ENCODE results near the gene C2CD3. TPM values are rescaled to one million over a fixed set of nuclear protein-coding genes. Genes with fewer than 3 reads are reported as not detected.
A peak's percentile ranks its signal among the peaks of the same experiment; 100 is the strongest.
"Not testable (repeated sequence)": the region's sequence is repeated elsewhere in the genome, so short reads cannot be mapped to it uniquely, and the experiment has no call there.

Gene C2CD3
- total RNA-seq, 1 donor from 2014 or later, result 15.6 TPM

GRCh38 chr11:74000307-74001133 lies 170.3 kb downstream of the C2CD3 start:
- no peak for DNase-seq

DNA sequence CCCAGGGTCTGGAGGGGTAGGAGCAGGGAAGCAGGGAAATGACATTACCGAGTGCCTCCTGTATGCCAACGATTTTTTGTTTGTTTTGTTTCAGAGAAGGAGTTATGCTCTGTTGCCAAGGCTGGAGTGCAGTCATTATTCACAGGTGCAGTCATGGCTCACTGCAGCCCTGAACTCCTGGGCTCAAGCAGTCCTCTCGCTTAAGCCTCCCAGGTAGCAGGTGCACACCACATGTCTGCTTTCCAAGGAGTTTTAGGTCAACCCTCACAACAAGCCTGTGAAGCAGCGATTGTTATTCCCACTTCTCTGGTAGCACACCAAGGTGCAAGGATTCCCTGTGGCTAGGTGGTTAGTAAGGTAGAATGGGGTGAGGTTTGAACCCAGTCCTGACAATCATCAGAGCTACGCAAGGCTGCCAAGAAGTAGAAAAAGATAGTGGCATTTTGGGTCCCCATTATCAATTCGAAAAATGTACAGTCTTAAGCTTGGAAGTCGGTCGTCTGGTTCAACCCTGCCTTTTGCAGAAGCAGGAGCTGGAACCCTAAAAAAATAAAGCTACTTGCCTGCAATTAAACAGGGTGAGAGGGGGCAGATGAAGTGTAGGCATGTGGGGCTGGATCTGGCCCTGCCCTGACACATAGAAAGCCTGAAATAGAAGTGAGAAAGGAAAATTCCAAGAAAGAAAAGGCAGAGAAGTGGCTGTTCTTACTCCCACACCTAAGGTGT lies 171.1 kb downstream of the C2CD3 start:
- no peak for DNase-seq

DNA sequence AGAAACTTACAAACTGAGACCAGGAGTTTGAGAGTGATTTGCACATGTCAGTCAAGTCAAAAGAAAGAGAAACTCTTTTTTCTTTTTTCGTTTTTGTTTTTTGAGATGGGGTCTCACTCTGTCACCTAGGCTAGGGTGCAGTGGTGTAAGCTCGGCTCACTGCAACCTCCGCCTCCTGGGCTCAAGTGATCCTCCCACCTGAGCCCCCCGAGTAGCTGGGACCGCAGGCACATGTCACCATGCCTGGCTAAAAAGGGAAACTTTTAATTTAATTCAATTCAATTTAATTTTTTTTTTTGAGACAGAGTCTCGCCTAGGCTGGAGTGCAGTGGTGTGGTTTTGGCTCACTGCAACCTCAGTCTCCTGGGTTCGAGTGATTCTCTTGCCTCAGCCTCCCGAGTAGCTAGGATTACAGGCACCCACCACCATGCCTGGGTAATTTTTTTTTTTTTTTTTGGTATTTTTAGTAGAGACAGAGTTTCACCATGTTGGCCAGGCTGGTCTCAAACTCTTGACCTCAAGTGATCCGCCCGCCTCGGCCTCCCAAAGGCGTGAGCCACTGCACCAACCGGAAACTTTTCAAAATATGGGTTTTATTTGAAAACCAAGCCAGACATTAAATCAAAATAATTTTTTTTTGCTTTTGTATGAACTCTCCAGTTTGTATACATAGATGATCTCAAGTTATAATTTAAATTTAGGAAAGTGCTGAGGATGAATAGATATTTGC lies 171.8 kb downstream of the C2CD3 start:
- no peak for DNase-seq

DNA sequence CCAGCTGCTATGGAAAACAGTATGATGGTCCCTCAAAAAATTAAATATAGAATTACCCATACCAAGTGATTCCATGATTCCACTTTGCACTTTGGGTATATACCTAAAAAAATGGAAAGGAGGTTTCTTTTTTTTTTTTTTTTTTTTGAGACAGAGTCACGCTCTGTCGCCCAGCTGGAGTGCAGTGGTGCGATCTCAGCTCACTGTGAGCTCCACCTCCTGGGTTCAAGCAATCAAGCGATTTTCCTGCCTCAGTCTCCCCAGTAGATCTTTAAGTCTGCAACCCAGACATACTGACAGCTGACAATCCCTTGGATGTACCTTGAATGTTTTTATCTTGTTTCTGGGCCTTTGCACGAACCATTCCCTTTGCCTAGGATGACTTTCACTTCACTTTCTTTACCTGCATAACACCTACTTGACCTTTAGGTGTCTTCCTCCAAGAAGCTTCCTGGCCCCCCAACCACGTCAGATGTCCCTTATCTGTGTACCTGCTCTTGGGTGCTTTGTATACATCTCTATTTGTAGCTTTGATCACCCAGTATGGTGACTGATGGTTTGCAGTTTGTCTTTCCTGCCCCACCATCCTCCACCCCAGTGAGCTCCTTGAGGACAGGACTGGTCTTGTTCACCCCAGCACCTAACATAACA lies 173.6 kb downstream of the C2CD3 start:
- no peak for DNase-seq

GRCh38 chr11:73996161-73996747 lies 174.5 kb downstream of the C2CD3 start:
- DNase-seq, result no peak

- no peak for DNase-seq
Observed at GRCh38 chr11:73995731-73996130, 175.1 kb downstream of the C2CD3 start.

DNA sequence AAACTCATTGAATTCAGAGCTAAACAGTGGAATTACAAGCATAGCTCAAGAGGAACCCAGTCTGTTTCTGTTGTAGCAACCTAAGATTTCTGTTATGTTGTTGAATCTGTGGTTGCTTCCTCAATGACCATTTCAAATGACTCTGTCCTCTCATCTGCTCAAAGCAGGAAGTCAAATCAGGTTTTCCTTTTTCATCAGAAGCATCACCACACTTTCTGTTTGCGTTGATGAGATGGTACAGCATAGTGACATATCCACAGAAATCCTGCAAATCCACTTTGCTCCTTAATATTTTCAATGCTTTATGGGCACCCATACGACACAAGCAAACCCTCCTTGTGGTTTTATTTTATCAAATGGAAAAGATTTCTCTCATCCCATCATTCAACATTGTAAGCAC lies 175.6 kb downstream of the C2CD3 start:
- DNase-seq, result no peak

DNA sequence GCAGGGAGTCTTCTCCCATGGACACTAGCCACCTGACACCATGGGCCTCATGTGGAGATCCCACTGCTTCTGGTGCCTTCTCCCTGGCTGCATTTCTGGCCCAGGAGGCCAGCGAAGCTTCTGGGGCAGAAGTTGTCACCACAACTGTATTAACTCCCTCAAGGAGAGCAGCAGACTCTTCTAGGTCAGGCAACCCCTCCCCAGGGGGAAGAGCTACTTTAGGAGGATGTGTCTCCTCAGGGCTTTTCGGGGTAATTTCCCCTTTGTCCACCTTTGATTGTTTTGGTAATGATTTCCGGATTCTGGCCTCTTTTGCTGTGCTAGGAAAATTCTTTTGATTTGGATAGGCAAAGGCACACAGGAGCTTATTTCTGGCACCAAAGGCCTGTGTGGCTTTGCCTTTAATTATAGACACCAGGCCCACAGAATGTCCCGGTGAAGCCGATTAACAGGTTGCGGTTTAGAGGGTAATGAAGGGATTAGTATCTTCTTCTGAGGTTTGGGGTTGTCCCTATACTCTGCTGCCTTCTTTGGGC lies 179.3 kb downstream of the C2CD3 start:
- no peak for DNase-seq

DNA sequence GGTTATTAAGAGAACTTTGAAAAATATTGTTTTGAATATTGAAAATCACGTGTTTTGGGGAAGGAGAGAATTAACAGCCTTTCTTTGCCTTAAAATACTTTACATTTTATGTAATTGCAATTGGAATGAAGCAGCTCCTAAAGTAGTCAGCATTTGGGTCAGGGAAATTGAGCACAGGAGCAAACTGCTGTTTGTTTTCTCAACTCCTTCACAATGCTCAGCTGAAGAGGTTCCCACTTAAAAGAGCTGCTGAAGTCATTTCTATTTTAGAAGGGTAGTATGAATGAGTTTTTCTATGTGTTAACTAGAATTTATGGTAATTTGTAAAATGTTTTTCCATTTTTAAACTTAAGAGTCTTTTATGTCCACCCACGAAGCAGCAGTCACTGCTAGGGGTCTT lies 180.1 kb downstream of the C2CD3 start:
- DNase-seq, result no peak

DNA sequence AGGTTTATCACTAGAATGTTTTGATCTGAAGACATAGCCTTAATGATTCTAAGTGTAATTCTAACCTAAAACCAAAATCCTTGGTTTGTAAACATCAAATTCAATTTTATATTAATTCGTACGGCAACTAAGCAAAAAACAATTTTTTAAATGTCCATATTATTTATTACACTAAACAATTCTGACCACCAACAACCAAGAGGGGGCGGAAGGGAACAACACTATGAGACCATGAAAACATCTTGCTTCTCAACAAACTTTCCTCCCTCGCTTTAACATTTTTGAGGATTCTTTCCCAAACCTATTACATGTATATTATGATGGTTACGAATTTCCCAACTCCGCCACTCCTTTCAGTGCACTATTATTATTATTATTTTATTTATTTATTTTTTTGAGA lies 181.6 kb downstream of the C2CD3 start:
- DNase-seq, result no peak

GRCh38 chr11:73988227-73988626 lies 182.6 kb downstream of the C2CD3 start:
- no peak for DNase-seq

- not testable (repeated sequence) for DNase-seq
Observed at GRCh38 chr11:73985661-73986060, 185.1 kb downstream of the C2CD3 start.

GRCh38 chr11:73983741-73984538 lies 186.9 kb downstream of the C2CD3 start:
- no peak for DNase-seq

DNA sequence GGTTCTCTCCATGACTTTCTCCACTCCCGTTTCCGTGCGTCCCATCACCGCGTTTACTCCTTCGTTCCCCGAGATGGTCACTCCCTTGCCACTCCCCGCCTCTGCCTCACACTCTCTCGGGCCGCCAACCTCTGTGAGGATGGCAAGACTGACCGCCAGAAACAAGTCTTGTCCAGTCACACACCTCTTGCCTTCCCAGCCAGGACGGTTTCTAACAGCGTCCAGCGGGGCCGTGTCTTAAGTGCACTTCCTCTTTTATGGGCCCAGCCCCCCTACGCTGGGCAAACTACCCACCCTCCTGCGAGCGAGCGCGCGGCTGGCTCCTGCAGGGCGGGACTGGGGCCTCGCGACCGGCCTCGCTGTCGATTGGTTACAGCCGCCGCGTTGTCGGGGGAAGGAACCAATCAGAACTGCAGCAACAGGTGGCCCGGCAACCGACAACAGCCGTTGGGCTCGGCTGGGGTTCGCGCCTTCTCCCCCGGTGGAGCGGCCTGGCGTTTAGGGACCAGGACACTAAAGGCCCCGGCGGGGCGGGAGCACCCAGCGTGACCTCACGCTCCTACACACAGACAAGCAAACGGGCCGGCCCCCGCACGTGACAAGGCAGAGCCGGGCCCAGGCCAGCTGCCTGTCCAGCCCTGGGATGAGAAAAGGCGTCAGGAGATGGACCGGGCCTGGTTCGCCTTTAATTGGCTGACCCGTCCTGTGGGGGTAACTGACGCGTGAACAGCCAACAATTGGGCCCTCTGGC lies 187.6 kb downstream of the C2CD3 start:
- peak; percentile 91 for DNase-seq

- DNase-seq, result peak; percentile 71
Observed at GRCh38 chr11:73982595-73982989, 188.2 kb downstream of the C2CD3 start, which contains the start of gene UCP2. TSS of gene UCP2 (minus strand) at chr11:73982843. CDS start at chr11:73978378, 4,465 bp downstream.

GRCh38 chr11:73981051-73981805 lies 189.6 kb downstream of the C2CD3 start:
- no peak for DNase-seq

DNA sequence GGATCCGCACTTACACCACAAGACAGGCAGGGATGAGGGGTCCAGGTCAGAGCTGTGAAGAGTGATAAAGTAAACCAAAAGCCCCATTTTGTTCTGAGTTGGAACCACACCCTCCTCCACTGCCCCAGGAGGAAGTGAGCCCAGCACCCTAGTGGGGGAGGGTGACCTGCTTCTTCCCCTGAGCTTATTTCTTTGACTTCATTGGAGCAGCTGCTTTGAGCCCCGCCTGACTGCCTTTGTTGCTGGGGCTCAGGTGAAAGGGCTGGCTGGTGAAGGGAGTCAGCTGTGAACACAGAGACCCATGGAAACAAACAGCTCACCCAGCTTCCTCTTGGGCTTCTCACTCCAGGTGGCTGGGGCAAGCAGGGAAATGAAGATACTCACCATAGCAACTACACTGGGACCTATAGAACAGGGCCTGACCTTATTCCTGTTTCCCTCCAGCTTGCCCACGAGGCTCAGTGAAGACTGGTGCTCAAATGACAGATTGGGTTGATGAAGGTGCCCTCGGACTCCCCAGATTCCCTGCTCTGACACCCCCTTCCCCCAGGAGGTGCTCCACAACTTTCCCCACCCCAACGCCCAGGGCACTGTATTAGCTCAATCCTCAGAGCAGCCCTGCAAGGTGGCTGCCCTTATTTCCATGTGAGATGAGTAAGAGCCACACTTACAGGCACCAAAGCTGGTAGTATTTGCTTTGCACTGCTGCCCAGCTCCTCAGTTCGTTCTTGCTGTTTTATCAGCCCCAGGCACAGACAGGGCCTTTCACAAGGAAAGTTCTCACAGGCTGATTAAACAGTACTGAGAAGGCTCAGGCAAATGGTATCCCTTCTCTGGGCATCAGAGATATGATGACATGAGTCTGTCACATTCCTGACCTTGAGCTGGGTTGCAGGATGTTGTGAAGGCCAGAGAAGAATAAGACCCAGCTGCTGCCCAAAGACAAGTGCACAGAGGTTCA lies 190.5 kb downstream of the C2CD3 start:
- DNase-seq, result no peak

DNA sequence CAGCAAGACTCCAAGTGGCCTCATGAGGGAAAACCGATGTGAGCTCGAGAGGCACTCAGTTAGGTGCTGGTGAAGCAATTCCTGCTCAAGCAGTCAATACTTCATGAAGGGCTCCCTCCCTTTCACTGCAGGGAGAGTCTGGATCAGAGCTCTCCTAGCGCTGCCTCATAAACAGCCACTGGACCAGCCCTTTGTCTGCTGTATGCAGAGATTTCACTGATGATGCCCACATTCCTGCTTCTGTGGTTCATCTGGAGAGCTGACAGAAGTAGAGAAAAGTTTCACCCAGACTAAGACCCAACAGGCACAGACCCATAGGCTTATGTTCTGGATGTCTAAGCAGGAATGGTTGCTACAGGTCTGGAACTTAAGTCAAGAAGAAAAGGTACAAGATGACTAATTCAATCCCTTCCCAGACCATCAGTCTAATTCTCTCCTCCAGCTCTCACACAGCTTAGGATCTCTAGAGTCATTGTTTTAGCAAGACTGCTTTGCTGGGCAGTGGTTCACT lies 192.2 kb downstream of the C2CD3 start:
- DNase-seq, result no peak

Measured in occipital lobe (tissue), 2 donors.